ENCODE data around the gene CCDC38.
"Not testable (repeated sequence)": the region's sequence is repeated elsewhere in the genome, so short reads cannot be mapped to it uniquely, and the experiment has no call there.

The CCDC38 gene

DNA sequence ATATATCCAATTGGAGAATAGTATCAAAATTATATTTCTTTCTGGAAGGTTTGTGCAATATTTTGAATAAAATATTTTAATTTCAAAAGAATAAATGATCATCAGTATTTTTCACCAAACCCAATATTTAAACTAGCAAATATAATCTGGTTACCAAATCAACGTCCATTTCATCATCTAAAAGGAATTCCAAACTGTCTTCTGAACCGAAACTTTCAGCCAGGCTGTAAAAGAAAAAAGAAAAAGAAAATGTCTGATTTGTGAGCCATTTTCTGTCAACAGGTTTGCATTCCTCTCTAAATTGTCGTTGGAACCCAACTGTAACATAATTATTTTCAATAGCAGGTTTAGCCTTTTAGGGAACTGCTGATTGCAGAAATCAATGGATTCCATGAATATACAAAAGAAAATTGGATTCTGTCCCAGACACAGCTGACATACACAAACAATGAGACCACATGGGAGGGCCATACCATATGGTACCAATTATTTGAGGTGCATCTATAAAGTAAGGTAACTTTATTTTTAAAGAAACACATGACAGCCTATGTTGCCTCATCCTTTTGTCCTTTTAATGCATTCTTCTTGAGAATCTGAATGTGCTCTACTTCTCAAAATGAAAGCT is 61.0 kb downstream of the CCDC38 start:
- DNase-seq: peak; percentile 68

DNA sequence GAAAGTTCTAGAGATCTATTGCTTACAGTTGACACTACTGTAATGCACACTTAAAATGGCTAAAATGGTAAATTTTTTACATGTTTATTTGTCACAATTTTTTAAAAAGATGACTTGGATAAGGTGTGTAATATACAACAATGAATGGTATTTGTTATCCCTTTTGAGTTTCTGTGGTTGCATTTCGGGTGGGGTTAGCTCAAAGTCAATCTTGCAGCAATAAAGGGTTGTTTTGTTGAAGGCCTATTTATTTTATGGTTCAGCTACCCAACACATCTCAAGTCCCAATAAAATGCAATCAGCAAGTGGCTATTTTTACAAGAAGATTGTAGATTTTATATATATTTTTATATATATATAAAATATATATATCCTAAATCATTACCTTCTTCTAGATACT is 61.5 kb downstream of the CCDC38 start:
- DNase-seq: no peak

DNA sequence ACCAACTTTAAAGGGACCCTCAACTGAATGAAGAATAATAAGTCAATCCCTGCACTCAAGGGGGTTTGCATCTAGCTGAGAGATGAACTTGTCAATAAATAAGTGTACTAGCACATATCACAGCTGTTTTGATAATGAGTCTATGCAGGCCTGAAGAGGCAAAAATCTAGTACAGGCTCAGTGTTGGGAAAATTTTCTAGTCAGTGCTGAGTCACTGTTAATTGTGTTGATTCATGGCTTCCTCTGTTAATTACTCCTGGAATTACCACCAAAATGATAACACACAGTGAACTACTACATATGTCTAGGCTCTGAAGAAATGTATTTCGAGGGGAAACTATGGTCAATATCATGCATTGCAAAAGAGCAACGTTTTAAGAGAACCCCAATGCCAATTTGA is 64.8 kb downstream of the CCDC38 start:
- DNase-seq: no peak

DNA sequence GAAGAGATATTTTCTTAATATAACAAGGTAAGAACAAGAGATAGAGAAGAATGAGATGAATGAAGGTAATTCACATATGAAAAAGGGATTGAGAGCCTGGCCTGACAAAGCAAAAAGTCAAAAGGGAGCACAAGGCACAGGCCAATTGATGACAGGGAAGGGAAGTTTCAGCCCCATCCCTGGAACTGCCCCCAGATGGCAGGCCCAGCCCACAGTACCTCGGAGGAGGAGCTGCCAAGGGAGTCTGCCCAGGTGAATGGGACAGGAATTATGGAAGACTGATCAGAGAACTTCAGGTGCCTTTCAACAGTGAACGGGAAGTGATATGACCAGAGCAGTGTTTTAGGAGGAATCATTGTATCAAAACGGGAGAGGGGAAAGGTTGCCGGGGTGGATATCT is 68.0 kb downstream of the CCDC38 start:
- DNase-seq: no peak

DNA sequence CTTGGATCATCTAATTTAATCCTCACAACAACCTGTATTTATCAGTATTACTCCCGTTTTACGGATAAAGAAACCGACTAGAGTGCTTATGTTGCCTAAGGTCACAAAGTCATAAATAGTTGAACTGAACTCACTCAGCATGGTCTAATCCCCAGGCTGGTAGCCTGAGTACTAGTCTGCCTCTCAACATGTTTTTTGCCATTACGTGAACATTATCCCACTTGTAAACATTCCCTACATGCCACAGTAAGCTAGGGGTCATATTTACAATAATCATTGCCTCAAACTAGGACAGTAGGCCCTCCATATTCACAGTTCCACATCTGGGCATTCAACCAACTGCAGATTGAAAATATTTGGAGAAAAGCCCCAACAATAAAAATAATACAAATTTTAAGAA is 71.5 kb downstream of the CCDC38 start:
- no peak for DNase-seq

DNA sequence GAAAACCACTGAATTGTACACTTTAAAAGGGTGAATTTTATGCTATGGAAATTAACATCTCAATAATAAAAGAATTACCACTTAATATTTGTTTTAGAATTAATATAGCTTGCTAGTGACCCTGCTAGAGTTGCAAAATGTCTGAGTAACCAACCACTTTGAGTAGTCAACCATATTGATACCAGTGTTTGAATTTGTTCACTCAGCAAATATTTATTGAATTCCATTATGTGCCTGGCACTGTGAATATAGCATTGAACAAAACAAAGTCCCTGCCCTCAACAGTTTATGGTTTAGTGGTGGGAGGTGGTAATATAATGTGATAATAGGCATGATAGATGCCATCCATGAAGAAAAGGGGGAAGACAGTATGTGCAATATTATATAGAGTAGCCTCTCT is 79.1 kb downstream of the CCDC38 start:
- DNase-seq: no peak

DNA sequence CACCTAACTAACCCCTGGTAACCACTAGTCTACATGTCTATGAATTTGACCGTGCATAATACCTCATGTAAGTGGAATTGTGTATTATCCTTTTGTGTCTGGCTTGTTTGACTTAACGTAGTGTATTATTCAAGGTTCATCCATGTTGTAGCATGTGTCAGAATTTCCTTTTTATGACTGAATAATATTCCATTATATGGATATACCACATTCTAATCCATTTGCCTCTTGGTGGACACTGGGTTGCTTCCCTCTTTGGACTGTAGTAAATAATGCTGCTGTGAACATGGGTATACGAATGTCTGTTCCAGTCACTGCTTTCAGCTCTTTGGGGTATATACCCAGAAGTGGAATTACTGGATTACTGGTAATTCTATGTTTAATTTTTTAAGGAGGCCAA is 80.4 kb downstream of the CCDC38 start:
- DNase-seq: no peak

DNA sequence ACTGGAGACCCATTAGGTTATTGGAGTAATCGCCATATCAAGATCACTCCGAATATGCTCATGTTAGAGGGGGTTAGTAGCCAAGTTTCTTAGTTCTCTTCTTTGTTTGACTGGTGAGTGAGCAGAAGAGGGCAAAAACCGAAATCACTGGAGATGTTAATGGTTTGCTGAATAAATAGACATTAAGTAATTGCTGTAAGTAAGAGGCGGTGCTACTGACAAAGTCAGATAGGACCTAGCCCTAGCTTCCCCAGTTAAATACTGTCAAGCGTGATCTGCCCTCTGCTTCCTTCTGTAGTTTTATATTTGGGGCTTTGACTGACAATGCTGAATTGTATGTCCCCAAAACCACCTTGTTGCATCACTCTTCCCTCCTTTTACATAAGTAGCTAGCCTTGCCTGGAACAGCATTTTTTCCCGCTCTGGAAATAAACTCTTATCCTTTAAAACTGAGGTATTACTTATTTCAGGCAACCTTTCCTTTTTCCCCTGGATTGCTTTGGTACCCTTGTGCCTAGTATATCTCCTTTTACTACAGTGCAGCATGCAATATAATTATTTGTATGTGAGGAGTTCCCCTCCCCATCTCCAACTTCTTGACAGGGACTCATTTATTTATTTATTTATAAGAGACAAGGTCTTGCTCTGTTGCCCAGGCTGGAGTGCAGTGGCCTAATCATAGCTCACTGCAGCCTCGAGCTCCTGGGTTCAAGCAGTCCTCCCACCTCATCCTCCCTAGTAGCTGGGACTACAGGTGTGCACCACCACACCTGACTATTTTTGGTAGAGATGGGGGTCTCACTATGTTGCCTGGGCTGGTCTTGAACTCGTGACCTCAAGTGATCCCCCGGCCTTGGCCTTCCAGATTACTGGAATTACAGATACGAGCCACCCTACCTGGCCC is 82.2 kb downstream of the CCDC38 start:
- DNase-seq: no peak

DNA sequence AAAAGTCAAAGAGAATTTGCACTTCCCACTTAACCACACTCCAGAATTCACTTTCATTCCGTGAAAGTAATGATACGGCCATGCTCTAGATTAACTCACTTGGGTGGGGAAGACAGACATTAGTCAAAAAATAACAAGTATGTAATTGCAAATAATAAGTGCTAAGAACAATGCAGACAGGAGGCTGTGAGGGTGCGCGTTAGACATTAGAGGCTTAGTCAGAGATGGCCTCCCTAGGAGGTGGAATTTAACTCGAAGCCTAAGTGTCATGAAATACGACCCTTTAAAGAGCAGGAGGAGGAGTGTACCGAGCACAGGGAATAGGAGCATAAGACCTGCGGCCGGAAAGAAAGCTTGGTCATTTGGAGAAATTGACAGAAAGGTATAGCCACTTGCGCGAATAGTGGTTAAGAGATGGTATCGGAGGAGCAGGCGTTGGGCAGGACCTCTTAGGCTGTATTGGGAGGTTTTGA is 83.0 kb downstream of the CCDC38 start:
- DNase-seq: no peak

DNA sequence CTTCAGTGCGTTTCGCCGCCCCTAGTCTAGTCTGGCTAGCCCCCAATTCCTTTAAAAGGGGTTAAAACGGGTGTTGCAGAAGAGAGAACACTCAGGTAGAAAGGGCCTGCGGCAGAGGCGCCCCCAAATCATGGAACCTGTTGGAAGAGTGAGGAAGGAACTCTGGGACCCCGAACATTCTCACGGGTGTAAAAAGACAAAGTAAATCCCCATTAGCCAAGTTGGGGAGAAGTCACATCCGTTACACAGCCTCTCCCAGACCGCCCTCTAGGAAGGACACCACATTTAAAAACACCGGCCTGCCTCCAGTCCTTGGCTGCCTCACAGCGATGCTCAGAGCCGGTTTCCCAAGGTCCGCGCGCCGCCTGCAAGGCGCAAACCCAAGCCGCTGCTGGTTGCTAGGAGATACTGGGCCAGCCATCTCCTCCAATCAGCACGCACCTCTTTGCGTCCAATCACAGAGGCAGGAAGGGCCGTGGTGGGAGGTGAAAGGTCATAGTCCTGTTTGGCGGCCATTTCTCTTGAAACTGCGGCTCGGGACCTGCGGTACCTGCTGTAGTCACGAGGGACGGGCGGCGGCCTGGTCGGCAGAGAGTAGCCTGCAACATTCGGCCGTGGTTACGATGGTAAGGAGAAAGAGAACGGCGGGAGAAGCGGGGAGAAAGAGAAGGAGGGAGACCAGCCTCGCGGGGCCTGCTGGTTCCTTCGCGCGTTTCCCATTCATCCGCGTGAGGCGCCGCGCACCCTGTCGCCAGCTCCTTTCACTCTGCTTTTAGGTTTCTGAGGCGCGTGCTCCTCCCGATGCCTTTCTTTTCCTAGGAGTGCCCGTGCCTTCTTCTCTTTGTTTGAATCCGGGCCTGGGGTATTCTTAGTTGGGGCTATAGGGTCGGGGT is 83.7 kb downstream of the CCDC38 start, which contains the start of gene SNRPF:
Gene SNRPF (plus strand): TSS at position 502 of the 893 bp plus-strand sequence. CDS start 122 bp downstream, at position 624.
- peak; percentile 96 for DNase-seq

DNA sequence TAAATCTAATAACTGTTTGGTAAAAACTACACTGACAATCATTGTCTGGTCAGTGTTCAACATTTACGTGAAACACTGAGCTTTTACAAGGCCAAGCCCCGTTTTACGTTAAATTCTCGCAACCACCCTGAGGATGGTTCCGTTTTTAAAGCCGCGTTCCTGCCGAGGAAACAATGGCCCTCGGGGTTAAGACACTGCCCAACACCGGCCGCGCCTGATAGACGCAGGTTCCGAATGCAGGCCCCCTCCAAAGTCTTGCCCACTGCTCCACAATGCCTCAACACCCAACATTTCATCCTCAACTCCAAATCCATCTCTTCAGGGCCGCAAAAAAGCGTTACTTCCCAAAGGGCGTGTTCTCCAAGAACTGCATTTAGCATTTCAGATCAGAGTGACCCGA is 84.6 kb downstream of the CCDC38 start:
- DNase-seq: no peak

DNA sequence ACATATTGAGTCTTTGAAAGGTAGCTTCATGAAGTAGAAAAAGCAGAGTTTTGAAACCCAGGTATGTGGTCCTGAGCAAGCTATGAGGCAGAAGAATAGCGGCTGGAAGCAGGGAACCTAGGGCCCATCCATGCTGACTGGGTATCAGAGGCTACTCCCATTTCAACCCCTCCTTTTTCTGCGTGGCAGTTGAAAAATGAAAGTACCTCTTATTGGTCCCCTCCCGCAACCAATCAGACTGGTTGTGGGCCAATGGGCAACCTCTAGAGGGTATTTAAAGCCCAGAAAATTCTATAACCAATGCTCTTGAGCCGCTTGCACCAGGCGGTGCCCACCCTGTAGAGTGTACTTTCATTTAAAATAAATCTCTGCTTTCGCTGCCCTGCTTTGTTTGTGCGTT is 85.3 kb downstream of the CCDC38 start:
- DNase-seq: no peak

DNA sequence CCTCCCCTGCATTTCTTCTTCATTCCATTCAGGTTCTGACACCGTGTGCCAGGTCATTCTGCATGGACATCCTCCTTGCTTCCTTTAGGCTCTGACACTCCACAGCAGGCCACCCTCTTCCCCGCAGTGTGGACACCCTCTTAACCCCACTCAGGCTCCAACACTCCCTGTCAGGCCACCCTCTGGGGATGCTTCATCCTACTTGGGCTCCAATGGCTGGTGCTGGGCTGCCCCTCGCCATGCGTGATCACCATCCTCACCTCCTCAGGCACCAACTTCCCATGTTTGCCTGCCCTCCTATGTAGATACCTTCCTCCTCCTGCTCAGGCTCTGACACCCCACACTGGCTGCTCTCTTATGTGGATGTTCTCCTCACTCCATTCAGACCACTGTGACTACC is 90.3 kb downstream of the CCDC38 start:
- no peak for DNase-seq

DNA sequence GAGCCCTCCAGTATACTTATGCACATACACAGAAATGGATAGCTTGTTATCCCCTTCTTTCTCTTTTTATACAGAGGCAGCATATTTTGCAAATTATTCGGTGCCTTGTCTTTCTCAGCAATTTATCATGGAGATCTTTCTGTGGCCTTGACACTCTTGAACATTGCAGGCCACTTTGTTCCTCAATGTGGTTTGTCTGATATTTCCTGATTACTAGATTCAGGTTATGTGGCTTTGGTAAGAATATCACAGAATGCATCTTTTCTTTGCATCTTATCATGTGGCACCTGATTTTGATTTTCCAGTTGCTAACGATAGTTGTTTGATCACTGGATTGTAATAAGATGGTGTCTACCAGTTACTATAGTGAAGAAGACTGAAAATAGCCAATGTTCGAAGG is 90.8 kb downstream of the CCDC38 start:
- DNase-seq: no peak

DNA sequence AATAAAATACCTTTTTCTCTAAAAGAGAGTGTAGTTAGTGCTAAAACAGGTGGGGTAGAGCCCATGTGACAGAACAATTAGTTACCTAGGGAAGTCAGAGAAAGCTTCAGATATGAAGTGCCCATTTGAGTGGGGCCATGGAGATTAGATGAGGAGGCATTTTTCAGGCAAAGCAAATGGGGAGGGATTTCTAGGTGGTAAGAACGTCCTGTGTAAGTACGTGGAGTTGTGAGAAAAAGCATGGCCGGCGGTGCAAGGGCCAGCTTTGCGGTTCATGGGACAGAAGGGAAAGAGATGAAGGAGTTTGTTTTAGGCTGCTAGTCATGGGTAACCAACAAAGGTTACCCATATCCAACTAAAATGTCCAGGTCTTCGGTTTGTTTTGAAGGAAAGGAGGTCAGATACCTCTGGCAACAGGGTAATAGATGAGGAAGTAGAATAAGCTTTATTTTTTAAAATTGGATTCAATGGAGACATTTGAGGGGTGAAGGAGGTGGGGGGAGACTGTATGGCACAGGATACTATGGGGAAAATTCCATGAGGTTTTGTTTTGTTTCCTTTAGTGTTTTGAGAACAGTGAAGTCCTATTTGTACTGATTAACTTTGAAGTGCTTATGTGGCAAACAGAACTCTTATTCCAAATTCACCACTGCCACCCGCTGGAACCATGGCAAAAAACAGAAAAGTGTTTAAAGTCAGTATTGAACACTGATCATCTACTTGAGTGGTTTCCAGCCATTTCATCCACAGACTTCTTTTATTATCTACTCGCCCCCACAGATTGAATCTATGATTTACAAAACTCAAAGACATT is 93.6 kb downstream of the CCDC38 start:
- peak; percentile 26 for DNase-seq

DNA sequence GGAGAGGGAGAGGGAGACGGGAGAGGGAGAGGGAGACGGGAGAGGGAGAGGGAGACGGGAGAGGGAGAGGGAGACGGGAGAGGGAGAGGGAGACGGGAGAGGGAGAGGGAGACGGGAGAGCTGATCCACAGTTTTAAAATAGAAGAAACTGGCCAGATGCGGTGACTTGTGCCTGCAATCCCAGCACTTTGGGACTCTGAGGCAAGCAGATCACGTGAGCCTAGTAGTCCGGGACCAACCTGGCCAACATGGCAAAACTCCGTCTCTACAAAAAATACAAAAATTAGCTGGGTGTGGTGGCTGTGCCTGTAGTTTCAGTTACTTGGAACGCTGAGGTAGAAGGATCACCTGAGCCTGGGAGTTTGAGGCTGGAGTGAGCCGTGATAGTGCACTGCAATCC is 100.0 kb downstream of the CCDC38 start:
- not testable (repeated sequence) for DNase-seq

DNA sequence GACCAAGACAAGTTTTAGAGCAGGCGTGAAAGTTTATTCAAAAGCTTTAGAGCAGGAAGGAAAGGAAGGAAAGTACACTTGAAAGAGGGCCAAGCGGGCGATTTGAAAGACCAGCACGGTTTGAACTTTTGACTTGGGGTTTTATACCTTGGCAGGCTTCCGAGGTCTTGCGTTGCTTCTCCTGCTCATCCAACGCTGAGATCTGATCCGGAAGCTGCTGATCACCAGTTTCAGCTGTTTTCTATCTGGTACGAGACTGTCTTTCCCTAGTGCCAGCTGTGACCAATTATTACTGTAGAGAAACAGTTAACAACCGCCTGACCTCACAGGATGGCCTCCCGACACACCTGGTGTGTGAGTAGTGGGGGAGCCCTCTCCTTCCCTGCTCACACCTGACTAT is 104.3 kb downstream of the CCDC38 start:
- DNase-seq: peak; percentile 65

DNA sequence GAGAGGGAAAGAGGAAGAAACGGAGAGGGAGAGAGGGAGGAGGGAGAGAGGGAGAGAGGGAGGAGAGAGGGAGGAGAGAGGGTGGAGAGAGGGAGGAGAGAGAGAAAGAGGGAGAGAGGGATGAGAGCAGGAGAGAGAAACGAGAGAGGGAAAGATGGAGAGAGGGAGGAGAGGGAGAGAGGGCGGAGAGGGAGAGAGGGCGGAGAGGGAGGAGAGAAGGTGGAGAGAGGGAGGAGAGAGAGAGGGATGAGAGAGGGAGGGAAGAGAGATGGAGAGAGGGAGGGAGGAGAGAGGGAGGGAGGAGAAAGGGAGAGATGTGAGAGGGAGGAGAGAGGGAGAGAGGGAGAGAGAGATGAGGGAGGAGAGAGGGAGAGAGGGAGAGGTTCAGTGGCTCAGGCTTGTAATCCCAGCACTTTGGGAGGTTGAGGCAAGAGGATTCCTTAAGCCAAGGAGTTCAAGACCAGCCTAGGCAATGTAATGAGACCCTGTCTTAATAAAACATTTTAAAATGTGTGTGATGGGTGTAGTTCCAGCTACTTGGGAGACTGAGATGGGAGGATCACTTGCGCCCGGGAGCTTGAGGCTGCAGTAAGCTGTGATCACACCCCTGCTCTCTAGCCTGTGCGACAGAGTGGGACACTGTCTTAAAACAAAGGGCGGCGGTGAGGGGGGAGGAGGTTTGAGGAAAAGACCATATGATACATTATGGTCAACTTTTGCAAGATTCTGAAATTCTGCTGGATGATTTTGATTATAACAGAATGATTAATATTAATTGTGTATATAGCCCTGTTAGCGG is 105.0 kb downstream of the CCDC38 start:
- no peak for DNase-seq

DNA sequence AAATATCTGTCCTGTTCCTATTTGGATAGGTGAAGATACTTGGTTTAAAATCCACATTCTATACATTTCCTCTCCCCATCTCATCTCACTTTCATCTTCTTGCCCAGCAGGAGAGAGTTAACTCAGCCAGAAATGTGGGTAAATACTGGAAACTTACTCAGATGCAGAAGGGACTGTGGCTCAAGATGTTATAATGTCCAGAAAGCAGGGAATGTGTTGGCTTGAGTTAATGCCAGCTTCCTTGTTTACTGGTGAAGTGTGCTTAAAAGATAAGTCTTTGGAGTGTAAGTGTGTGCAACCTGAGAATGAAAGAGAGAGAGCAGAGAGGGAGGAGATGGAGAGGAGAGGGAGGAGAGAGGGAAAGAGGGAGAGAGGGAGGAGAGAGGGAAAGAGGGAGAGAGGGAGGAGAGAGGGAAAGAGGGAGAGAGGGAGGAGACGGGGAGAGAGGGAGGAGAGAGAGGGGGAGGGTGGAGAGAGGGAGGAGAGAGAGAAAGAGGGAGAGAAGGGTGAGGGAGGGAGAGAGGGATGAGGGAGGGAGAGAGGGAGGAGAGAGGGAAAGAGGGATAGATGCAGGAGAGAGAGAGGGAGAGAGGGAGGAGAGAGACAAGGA is 105.7 kb downstream of the CCDC38 start:
- DNase-seq: no peak

DNA sequence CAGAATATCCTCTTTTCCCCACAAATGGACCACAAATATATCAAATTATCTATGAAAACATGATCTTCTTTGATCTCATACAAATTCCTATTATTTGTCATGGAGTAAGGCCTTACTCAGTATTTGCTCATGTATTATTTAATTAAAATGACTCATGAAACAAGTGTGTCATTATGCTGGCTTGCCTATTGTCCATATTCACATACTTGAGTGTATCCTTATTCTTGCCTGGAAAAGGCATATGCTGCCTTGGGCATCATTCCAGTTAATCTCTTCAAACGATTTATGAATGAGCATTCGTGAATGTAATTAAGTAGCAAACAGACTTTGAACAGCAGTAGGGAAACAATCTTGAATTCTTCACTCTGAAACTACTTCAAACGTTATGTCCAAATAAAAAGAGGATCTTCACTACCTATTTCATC is 106.2 kb downstream of the CCDC38 start:
- peak; percentile 64 for DNase-seq

DNA sequence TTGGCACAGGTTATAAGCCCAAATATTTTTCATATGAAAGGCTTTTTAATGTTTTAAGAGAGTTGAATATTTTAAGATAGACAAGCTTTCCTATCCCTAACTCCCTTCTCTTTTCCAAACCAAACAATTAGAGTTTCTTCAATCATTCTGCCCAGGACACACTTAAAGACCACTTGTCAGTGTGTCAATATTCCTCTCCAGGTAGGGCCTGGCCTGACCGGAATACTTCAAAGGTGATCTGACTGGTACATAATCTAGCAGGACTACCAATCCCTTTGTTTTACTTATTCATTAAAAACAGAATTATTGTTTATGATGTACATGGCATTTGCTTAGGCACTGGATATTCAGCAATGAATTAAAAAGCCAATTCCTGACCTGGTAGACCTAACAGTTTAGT is 107.8 kb downstream of the CCDC38 start:
- DNase-seq: no peak

Data from NCI-H1105 (cell line).